Stimulated activated CD8-positive, alpha-beta memory T cell treated with anti-CD3 and anti-CD28 coated beads, Interleukin-15, amount 100 ng/mL, for 1 hour (primary cell): ENCODE results near the gene FBXO34.
A peak's percentile ranks its signal among the peaks of the same experiment; 100 is the strongest.

Experiments
- DNase-seq: peaks from one replicate; pipeline ENCODE4 v3.0.0-alpha.2; 2020; ENCODE audit warnings: low read depth

FBXO34 gene

DNA sequence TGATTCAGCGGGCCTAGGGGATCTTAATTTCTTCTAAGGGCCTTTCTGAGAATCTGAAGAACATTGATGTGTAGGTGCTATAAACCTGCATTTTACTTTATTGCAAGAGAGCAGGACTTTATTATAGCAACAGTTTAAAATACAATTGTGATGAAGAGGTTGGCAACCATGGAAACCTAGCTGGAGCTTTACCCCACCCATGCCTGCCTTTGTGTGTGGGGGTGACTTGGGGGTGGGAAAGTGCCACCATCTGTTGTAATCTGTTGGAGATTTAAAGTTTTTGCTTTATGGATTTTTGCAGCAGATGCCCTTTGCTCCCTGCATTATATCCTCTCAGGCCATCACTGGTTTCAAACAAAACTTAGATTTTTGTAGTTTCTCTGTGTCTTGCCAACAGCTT lies 75.8 kb downstream of the FBXO34 start:
- DNase-seq = no peak

GRCh38 chr14:55347748-55348147 lies 76.5 kb downstream of the FBXO34 start:
- no peak for DNase-seq

- no peak for DNase-seq
Measured at GRCh38 chr14:55348766-55349453, 77.7 kb downstream of the FBXO34 start.

- no peak for DNase-seq
Measured at GRCh38 chr14:55349565-55349964, 78.3 kb downstream of the FBXO34 start.

DNA sequence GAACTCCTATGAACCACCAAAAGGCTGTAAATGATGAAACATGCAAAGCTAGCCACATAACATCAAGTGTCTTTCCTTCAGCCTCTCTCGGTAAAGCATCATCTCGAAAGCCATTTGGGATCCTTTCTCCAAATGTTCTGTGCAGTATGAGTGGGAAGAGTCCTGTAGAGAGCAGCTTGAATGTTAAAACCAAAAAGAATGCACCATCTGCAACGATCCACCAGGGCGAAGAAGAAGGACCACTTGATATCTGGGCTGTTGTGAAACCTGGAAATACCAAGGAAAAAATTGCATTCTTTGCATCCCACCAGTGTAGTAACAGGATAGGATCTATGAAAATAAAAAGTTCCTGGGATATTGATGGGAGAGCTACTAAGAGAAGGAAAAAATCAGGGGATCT lies 79.2 kb downstream of the FBXO34 start:
- no peak for DNase-seq

DNA sequence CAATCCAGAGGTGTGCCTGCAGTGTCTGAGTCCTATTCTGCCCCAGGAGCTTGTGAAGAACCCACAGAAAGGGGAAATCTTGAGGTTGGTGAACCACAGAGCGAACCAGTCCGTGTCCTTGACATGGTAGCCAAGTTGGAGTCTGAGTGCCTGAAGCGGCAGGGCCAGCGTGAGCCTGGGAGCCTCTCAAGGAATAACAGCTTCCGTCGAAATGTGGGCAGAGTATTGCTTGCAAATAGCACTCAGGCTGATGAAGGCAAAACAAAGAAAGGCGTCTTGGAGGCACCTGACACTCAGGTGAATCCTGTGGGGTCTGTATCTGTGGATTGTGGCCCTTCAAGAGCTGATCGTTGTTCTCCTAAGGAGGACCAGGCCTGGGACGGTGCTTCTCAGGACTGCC lies 79.9 kb downstream of the FBXO34 start:
- DNase-seq = no peak

- DNase-seq = no peak
Measured at GRCh38 chr14:55352201-55352600, 81.0 kb downstream of the FBXO34 start.

GRCh38 chr14:55353686-55354467 lies 82.7 kb downstream of the FBXO34 start:
- no peak for DNase-seq

GRCh38 chr14:55354500-55354899 lies 83.3 kb downstream of the FBXO34 start:
- peak; percentile 28 for DNase-seq

DNA sequence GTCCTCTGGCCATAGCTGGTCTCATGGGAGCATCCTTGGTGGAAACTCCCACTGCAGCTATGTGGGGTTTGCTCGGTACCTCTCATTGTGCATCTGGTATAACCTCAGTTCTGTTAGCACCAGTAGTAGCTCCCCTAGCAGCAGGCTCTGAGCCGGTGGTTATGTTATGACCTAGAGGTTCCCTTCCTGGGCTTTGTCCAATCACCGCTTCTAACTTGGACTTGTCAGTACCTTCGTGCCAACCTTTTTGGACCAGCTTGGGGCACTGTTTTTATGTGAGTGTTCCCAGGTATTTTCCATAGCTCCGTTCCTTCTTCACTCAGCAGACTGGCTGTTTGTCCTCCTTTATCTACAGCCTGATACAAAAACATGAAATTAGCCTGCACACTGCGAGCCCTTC lies 84.7 kb downstream of the FBXO34 start:
- DNase-seq = no peak

GRCh38 chr14:55356913-55357312 lies 85.7 kb downstream of the FBXO34 start:
- no peak for DNase-seq

- no peak for DNase-seq
Measured at GRCh38 chr14:55359307-55359706, 88.1 kb downstream of the FBXO34 start.

DNA sequence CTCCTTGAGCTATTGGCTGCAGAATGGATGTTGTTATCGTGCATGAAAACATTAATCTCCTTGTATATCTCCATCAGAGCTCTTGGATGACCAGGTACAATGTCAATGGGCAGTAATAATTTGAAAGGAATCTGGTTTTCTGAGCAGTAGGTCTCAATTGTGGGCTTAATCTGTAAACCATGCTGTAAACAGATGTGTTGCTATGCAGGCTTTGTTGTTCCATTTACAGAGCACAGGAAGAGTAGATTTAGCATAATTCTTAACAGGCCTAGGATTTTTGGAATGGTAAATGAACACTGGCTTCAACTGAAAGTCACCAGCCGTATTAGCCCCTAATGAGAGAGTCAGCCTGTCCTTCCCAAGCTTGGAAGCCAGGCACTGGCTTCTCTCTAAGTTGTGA lies 90.0 kb downstream of the FBXO34 start:
- no peak for DNase-seq

DNA sequence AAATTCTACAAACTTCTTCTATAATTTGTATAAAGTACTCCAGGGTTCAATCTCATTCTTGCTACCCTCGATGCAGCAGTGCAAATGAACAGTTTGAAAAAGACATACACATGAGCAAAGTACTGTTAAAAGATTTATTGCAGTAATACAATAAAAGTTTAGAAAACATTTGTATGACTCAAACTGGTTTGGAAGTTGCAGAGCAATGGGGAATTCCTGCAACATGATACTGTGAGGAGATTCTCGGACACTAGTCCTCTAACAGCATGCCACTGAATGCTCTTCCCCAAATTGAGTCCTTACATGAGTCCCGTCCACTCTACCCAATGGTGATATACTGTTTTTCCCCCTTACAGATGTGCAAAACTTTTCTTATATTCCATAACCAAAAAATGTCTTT lies 95.0 kb downstream of the FBXO34 start:
- DNase-seq = no peak

DNA sequence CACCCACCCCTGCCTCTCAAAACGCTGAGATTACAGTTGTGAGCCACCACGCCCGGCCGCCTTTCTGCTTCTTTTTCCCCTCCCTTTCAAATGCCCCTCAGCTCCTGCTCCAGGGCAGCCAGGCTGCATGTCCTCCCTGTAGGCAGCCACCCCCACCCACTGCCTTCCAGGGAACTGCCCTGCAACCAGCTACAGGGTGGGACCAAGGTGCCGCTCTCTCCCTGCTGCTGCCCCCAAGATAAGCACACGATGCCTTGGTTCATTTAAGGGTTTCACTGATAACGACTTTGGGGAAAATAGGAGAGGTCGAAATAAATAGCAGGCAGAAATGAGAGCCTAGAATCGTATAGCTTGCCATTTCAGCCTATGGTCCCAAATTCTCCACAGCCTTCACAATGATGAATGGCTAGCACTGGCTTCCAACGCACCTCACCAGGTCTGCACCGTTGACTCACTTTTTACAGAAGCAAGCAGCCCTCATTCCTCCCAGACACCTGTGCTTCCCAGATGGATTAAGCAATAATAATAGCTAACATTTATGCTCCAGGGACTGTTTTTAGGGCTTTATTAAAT lies 99.7 kb downstream of the FBXO34 start:
- no peak for DNase-seq

GRCh38 chr14:55372423-55372822 lies 101.2 kb downstream of the FBXO34 start:
- DNase-seq = no peak

GRCh38 chr14:55372825-55373224 lies 101.6 kb downstream of the FBXO34 start:
- DNase-seq = no peak

DNA sequence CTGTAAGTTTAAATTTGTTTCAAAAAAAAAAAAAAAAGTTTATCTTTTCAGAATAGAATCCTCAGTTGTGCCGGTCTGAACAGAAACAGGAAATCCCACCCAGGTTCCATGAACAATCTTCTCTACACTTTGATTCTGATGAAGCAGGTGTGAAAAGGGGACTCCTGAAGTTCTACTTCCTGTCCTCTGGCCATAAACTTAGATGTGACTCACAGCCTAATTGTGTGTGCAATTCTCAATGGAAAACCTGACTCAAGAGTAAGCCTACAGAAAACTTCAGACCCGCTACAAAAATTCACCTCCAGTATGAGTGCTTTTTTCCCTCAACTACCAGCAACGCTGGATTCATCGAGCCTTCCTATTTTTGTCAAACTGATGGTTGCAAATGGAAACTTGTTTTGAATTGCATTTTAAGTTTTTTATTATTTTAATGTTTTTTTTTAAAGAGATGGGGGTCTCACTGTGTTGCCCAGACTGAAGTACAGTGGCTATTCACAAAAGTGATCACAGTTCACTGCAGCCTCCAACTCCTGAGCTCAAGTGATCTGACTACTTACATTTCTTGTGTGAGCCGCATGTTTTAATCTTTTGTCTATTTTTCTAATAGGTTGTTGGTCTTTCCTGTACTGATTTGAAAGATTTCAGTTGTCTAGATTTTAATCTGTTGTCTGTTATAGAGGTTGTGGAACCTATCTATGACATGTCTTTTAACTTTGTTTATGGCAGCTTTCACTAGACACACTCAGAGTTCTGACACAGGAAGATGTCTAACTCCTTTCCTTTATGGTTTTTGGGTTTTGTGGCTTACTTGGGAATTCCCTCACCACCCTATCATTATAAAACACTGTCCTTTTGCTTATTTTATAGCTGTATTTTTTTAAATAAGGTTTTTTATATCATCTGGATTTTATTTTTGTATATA lies 102.8 kb downstream of the FBXO34 start:
- no peak for DNase-seq

- no peak for DNase-seq
Measured at GRCh38 chr14:55374771-55375170, 103.5 kb downstream of the FBXO34 start.

- DNase-seq = no peak
Measured at GRCh38 chr14:55377236-55377635, 106.0 kb downstream of the FBXO34 start.

GRCh38 chr14:55381040-55381439 lies 109.8 kb downstream of the FBXO34 start:
- DNase-seq = no peak

DNA sequence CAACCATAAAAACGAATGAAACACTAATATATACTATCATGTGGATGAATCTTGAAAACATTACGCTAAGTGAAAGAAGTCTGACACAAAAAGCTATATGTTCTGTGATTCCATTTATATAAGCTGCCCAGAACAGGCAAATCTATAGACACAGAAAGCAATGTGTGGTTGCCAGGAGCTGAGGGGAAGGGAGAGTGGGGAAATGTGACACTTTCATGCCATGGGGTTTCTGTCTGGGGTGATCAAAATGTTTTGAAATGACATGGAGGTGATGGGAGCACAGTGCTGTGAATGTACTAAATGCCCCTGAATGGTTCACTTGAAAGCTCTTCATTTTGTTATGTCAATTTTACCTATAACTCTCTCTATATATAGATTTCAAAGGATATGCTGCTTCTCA lies 110.3 kb downstream of the FBXO34 start:
- DNase-seq = no peak
